ENCODE results near the gene ALG2. TPM values are rescaled to one million over a fixed set of nuclear protein-coding genes. Genes with fewer than 3 reads are reported as not detected.

Gene ALG2
- polyA plus RNA-seq, 2 donors, result 11.8 to 15.6 TPM

GRCh38 chr9:99180199-99180598 is 41.5 kb downstream of the ALG2 start:
- Histone ChIP-seq H3K27ac (ENCODE audit: low read depth in 2 of 2, low read length in 1 of 2) (no peak overlapping the region), H3K36me3 (ENCODE audit: control insufficient read depth in 2 of 2, insufficient read depth in 2 of 2, low read length in 1 of 2) (no peaks in the 10 kb centered on the region), H3K4me3 (ENCODE audit: low read depth in 1 of 2, low read length in 2 of 2) (no peak overlapping the region), H3K9me3 (ENCODE audit: control insufficient read depth in 2 of 2, insufficient read depth in 1 of 2, low read depth in 1 of 2, low read length in 1 of 2) (no peaks in the 10 kb centered on the region), H3K4me1 (ENCODE audit: control insufficient read depth in 2 of 2, insufficient read depth in 2 of 2, low read length in 1 of 2) (no peaks in the 10 kb centered on the region), H3K27me3 (ENCODE audit: control insufficient read depth in 1 of 2, insufficient read depth in 2 of 2, low read length in 2 of 2) (no peaks in the 10 kb centered on the region)
- 89 to 94% methylated on average over 1 of the region's 1 CpG for WGBS, 2 donors

- Histone ChIP-seq H3K27me3 (ENCODE audit: control insufficient read depth in 1 of 2, insufficient read depth in 2 of 2, low read length in 2 of 2) (no peaks in the 10 kb centered on the region), H3K9me3 (ENCODE audit: control insufficient read depth in 2 of 2, insufficient read depth in 1 of 2, low read depth in 1 of 2, low read length in 1 of 2) (no peaks in the 10 kb centered on the region), H3K4me3 (ENCODE audit: low read depth in 1 of 2, low read length in 2 of 2) (no peak overlapping the region), H3K36me3 (ENCODE audit: control insufficient read depth in 2 of 2, insufficient read depth in 2 of 2, low read length in 1 of 2) (no peaks in the 10 kb centered on the region), H3K4me1 (ENCODE audit: control insufficient read depth in 2 of 2, insufficient read depth in 2 of 2, low read length in 1 of 2) (no peaks in the 10 kb centered on the region), H3K27ac (ENCODE audit: low read depth in 2 of 2, low read length in 1 of 2) (no peak overlapping the region)
- WGBS, 2 donors, result 90% methylated on average over 17 of the region's 17 CpGs
Observed at GRCh38 chr9:99178912-99179872, 42.5 kb downstream of the ALG2 start.

DNA sequence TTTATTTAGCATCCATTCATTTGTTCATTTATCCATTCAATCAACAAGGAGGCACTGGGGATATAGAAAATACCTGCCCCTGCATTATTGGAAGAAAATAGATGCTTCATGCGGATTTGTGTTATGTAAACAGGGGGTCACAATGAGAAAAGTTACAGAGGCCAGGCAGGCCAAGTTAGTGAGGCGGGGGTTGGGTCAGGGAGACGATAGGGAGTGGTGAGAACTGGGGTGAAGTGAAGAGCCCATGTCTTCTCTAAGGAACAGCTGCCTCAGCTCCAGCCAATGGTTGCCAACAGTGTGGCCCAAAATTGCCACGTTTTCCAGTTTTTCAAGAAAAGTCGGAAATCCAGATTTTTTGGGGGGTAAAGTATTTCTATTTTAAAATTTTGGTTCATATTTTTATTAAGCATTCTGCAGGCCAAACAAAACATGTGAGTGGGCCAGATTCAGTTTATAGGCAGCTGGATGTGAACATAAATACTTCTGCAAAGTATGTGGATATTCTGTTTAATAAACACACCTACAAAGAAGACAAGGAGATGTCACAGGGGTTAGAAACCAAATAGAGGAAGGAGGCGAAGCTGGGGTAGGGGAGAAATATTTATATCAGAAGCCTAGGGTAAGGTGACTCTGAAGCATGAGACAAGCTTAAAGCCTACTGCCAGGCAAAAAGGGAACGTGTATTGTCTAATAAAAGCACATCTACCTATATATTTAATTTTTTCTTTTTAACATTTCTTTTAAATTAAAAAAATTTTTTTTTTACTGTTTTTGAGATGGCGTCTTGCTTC is 44.0 kb downstream of the ALG2 start:
- Histone ChIP-seq H3K27me3 (ENCODE audit: control insufficient read depth in 1 of 2, insufficient read depth in 2 of 2, low read length in 2 of 2) (no peaks in the 10 kb centered on the region), H3K27ac (ENCODE audit: low read depth in 2 of 2, low read length in 1 of 2) (no peak overlapping the region)
- WGBS, 2 donors, result 90% methylated on average over 8 of the region's 8 CpGs

DNA sequence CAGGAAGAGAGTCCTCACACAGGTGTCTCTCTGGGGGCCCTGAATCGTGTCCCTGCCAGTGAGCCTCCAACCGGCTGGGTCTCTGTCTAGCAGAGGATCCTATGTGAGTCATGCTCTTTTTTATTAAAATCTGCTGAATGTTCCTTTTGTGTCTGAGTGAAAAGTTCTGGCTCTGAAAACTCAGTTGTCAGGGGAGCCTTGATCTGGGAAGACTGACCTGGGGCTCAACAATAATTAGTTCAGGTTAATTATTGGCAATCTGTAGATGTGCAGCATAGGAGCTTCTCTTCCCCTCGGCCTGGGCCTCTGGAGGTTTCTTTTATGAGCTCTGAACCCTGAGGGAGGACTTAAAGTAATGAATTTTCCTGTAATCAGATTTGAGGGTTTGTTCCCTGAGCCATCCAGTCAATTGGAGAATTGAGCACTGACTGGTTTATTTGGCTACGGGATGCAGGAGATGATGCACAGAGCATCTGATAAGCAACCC is 45.2 kb downstream of the ALG2 start:
- Histone ChIP-seq H3K27me3 (ENCODE audit: control insufficient read depth in 1 of 2, insufficient read depth in 2 of 2, low read length in 2 of 2) (no peaks in the 10 kb centered on the region), H3K4me1 (ENCODE audit: control insufficient read depth in 2 of 2, insufficient read depth in 2 of 2, low read length in 1 of 2) (no peaks in the 10 kb centered on the region), H3K36me3 (ENCODE audit: control insufficient read depth in 2 of 2, insufficient read depth in 2 of 2, low read length in 1 of 2) (no peaks in the 10 kb centered on the region), H3K9me3 (ENCODE audit: control insufficient read depth in 2 of 2, insufficient read depth in 1 of 2, low read depth in 1 of 2, low read length in 1 of 2) (no peaks in the 10 kb centered on the region), H3K27ac (ENCODE audit: low read depth in 2 of 2, low read length in 1 of 2) (no peak overlapping the region), H3K4me3 (ENCODE audit: low read depth in 1 of 2, low read length in 2 of 2) (no peak overlapping the region)
- 59 to 60% methylated on average over 4 of the region's 4 CpGs for WGBS, 2 donors

More for the DNA sequence above, 44.0 kb downstream of the ALG2 start:
- Histone ChIP-seq H3K9me3 (ENCODE audit: control insufficient read depth in 2 of 2, insufficient read depth in 1 of 2, low read depth in 1 of 2, low read length in 1 of 2) (no peaks in the 10 kb centered on the region), H3K4me1 (ENCODE audit: control insufficient read depth in 2 of 2, insufficient read depth in 2 of 2, low read length in 1 of 2) (no peaks in the 10 kb centered on the region), H3K36me3 (ENCODE audit: control insufficient read depth in 2 of 2, insufficient read depth in 2 of 2, low read length in 1 of 2) (no peaks in the 10 kb centered on the region), H3K4me3 (ENCODE audit: low read depth in 1 of 2, low read length in 2 of 2) (no peak overlapping the region)

DNA sequence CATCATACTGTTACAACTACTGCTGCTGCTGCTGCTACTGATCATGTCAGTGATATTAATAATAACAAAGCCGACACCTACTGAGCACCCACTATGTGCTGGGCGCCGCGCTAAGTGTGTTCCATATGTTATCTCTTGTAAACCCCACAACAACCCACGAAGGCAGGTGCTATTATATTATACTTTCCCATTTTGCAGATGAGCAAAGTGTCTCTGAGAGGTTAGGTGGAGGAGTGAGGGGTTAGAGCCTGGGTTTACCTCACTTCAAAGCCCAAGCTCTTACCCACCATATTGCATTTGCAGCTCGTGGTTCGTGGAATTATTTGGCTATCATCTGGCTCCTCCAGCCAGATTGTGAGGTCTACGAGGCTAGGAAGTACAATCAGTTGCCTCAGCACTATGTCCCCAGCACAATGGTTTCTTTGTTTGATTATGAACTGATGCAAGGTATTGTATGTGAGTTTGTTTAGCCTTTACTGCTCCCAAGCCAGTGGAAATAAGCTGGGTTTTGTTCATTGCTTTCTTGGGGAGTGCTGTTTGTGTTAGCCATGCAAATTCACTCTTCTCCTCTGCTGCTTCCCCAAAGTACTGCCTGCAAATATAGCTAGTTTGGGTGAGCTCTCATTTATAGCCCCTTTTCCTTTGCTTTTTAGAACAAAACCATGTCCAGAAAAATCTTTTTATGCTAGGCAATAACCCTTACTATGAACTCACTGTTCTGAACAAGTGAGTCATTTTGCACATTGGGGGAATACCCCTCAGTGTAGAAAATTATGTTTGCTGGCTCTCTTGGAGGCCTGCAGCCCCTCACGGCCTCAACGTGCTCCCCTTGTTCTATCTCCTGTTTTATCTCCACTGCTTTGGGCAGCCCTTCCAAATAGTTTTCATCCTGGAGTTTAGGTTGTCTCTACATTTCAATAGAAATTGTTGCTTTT is 47.9 kb downstream of the ALG2 start:
- Histone ChIP-seq H3K4me3 (ENCODE audit: low read depth in 1 of 2, low read length in 2 of 2) (no peak overlapping the region), H3K4me1 (ENCODE audit: control insufficient read depth in 2 of 2, insufficient read depth in 2 of 2, low read length in 1 of 2) (no peaks in the 10 kb centered on the region), H3K27ac (ENCODE audit: low read depth in 2 of 2, low read length in 1 of 2) (no peak overlapping the region), H3K27me3 (ENCODE audit: control insufficient read depth in 1 of 2, insufficient read depth in 2 of 2, low read length in 2 of 2) (no peaks in the 10 kb centered on the region), H3K9me3 (ENCODE audit: control insufficient read depth in 2 of 2, insufficient read depth in 1 of 2, low read depth in 1 of 2, low read length in 1 of 2) (no peaks in the 10 kb centered on the region), H3K36me3 (ENCODE audit: control insufficient read depth in 2 of 2, insufficient read depth in 2 of 2, low read length in 1 of 2) (no peaks in the 10 kb centered on the region)
- 70 to 81% methylated on average over 10 of the region's 10 CpGs for WGBS, 2 donors

- 77 to 78% methylated on average over 10 of the region's 10 CpGs for WGBS, 2 donors
- H3K36me3 ChIP-seq (ENCODE audit: control insufficient read depth in 2 of 2, insufficient read depth in 2 of 2, low read length in 1 of 2), result no peaks in the 10 kb centered on the region
Observed at GRCh38 chr9:99172124-99173091, 49.3 kb downstream of the ALG2 start.

GRCh38 chr9:99171225-99172123 is 50.3 kb downstream of the ALG2 start:
- WGBS, 2 donors, result 86 to 88% methylated on average over 15 of the region's 15 CpGs
- H3K27ac ChIP-seq (ENCODE audit: low read depth in 2 of 2, low read length in 1 of 2), result no peak overlapping the region
- H3K36me3 ChIP-seq (ENCODE audit: control insufficient read depth in 2 of 2, insufficient read depth in 2 of 2, low read length in 1 of 2), result no peaks in the 10 kb centered on the region
- H3K4me3 ChIP-seq (ENCODE audit: low read depth in 1 of 2, low read length in 2 of 2), result no peak overlapping the region
- H3K4me1 ChIP-seq (ENCODE audit: control insufficient read depth in 2 of 2, insufficient read depth in 2 of 2, low read length in 1 of 2), result no peaks in the 10 kb centered on the region
- H3K9me3 ChIP-seq (ENCODE audit: control insufficient read depth in 2 of 2, insufficient read depth in 1 of 2, low read depth in 1 of 2, low read length in 1 of 2), result no peaks in the 10 kb centered on the region
- H3K27me3 ChIP-seq (ENCODE audit: control insufficient read depth in 1 of 2, insufficient read depth in 2 of 2, low read length in 2 of 2), result no peaks in the 10 kb centered on the region

More at GRCh38 chr9:99172124-99173091, 49.3 kb downstream of the ALG2 start:
- no peak overlapping the region for H3K4me3 ChIP-seq (ENCODE audit: low read depth in 1 of 2, low read length in 2 of 2)
- no peaks in the 10 kb centered on the region for H3K27me3 ChIP-seq (ENCODE audit: control insufficient read depth in 1 of 2, insufficient read depth in 2 of 2, low read length in 2 of 2)
- no peak overlapping the region for H3K27ac ChIP-seq (ENCODE audit: low read depth in 2 of 2, low read length in 1 of 2)
- H3K9me3 ChIP-seq (ENCODE audit: control insufficient read depth in 2 of 2, insufficient read depth in 1 of 2, low read depth in 1 of 2, low read length in 1 of 2), result no peaks in the 10 kb centered on the region
- no peaks in the 10 kb centered on the region for H3K4me1 ChIP-seq (ENCODE audit: control insufficient read depth in 2 of 2, insufficient read depth in 2 of 2, low read length in 1 of 2)
